Measurements from ENCODE around the gene SCTR.

- TF ChIP-seq ZNF70 (CRISPR knock-in tag; IDR thresholded peaks at IDR 0.05) (no peak), ARNTL (CRISPR knock-in tag; IDR thresholded peaks at IDR 0.05; ENCODE audit: borderline replicate concordance, low read depth) (no peak), BACH2 (CRISPR knock-in tag; IDR thresholded peaks at IDR 0.05; ENCODE audit: borderline replicate concordance) (no peak), CSDC2 (CRISPR knock-in tag; IDR thresholded peaks at IDR 0.05) (no peak), ZFP30 (CRISPR knock-in tag; IDR thresholded peaks at IDR 0.05) (no peak), TOX (CRISPR knock-in tag; IDR thresholded peaks at IDR 0.05; ENCODE audit: borderline replicate concordance) (no peak), TSHZ2 (CRISPR knock-in tag; IDR thresholded peaks at IDR 0.05) (no peak), ZFP3 (CRISPR knock-in tag; IDR thresholded peaks at IDR 0.05) (no peak), CSRNP3 (CRISPR knock-in tag; IDR thresholded peaks at IDR 0.05) (no peak), ESRRG (CRISPR knock-in tag; IDR thresholded peaks at IDR 0.05) (no peak), ISL1 (CRISPR knock-in tag; IDR thresholded peaks at IDR 0.05) (no peak)
These were observed 30.0 kb downstream of the SCTR start for GRCh38 chr2:119494163-119494790.

Data from SK-N-SH treated with all-trans-retinoic acid at 6 μM for 48 hours (cell line).